ENCODE data around the gene PKHD1. TPM values are rescaled to one million over a fixed set of nuclear protein-coding genes. Genes with fewer than 3 reads are reported as not detected.

The PKHD1 gene
- total and polyA plus RNA-seq, 2 of the 8 experiments (the other 6 are each of a cell fraction or from before 2014, with no cell fraction given), result 0.06 to 0.09 TPM

DNA sequence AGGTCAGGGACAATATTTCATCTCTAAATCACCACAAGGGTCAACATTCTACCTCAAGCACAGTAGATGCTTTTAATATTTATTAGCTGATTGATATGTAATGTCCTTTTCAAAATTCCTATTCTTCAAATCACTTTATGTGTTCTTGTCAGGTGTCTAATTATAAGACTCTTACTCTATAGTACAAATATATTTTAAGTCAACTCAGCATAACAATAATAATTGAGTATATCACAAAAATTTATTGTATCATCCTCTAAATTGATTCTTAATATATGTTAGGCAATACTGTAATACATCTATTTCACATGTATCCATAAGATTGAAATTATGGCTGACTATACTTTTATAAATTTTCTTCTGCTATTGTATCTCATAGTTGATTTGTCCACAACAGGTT, 423.9 kb downstream of the PKHD1 start:
- Histone ChIP-seq H4K8ac (ENCODE audit: extremely low read depth, insufficient read depth, low read length) (no peak overlapping the region), H2BK12ac (ENCODE audit: low read depth, low read length) (no peak overlapping the region), H3K36me3 (ENCODE audit: control insufficient read depth in 2 of 4, insufficient read depth in 4 of 4, low read length in 3 of 4) (no peaks in the 10 kb centered on the region), H3K27me3 (replicated peaks in 1 of 4; ENCODE audit: control insufficient read depth in 3 of 4, extremely low read depth in 1 of 4, insufficient read depth in 3 of 4, low read length in 3 of 4) (no peaks in the 10 kb centered on the region), H4K5ac (ENCODE audit: insufficient read length, low read depth, low read length) (no peak overlapping the region), H3K9ac (replicated peaks in 1 of 4; ENCODE audit: extremely low read depth in 1 of 4, low read depth in 3 of 4, low read length in 3 of 4) (no peak overlapping the region), H3K23me2 (ENCODE audit: low read depth, low read length) (no peaks in the 10 kb centered on the region), H3K79me2 (ENCODE audit: control insufficient read depth in 1 of 2, insufficient read depth in 2 of 2, low read length in 2 of 2) (no peaks in the 10 kb centered on the region), H3K4ac (replicated peaks; ENCODE audit: insufficient read length, low read depth, low read length) (no peak overlapping the region), H3K18ac (ENCODE audit: extremely low read depth, low read length) (no peak overlapping the region), H3K14ac (ENCODE audit: insufficient read length) (no peak overlapping the region), H4K20me1 (replicated peaks in 1 of 2; ENCODE audit: control insufficient read depth in 1 of 2, insufficient read depth in 2 of 2, low read length in 2 of 2) (no peaks in the 10 kb centered on the region), H3K9me3 (ENCODE audit: insufficient read depth in 2 of 2, low read depth in 1 of 2, low read length in 1 of 2) (no peaks in the 10 kb centered on the region), H2BK5ac (ENCODE audit: low read depth, low read length) (no peak overlapping the region), H3K56ac (replicated peaks; ENCODE audit: insufficient read length, low read depth, low read length) (no peak overlapping the region), H3K4me1 (replicated peaks in 1 of 4; ENCODE audit: control insufficient read depth in 3 of 4, insufficient read depth in 4 of 4, low read length in 3 of 4) (no peaks in the 10 kb centered on the region), H2BK20ac (ENCODE audit: low read length) (no peak overlapping the region), H3K27ac (ENCODE audit: low read depth, low read length) (no peak overlapping the region), H3K4me2 (ENCODE audit: insufficient read depth in 1 of 2, low read depth in 2 of 2, low read length in 2 of 2) (no peak overlapping the region), H3K23ac (ENCODE audit: insufficient read length) (no peak overlapping the region), H2BK15ac (ENCODE audit: low read length) (no peak overlapping the region), H4K91ac (replicated peaks; ENCODE audit: insufficient read length, low read length) (no peak overlapping the region), H3K4me3 (ENCODE audit: extremely low read depth in 1 of 4, insufficient read depth in 2 of 4, low read depth in 3 of 4, low read length in 4 of 4) (no peak overlapping the region), H2AK5ac (ENCODE audit: low read depth, low read length) (no peak overlapping the region), H2BK120ac (replicated peaks; ENCODE audit: low read depth, low read length) (no peak overlapping the region), H3K79me1 (ENCODE audit: low read depth, low read length) (no peaks in the 10 kb centered on the region), H2AFZ (ENCODE audit: low read length) (no peak overlapping the region)
- ChIA-PET POLR2A (ENCODE audit: partially characterized antibody) (no interaction called here), CTCF (ENCODE audit: partially characterized antibody) (no interaction called here)
- DNase-seq (ENCODE audit: low read depth in 1 of 2, low spot score in 2 of 2), result no peak
- TF ChIP-seq RBBP5 (IDR thresholded peaks at IDR 0.05; ENCODE audit: borderline replicate concordance, low read depth, low read length) (no peak), NRF1 (IDR thresholded peaks at IDR 0.05; ENCODE audit: low read depth, low read length) (no peak), ZNF274 (IDR thresholded peaks at IDR 0.05; ENCODE audit: borderline replicate concordance, extremely low read depth, low read length) (no peak), SAP30 (IDR thresholded peaks at IDR 0.05; ENCODE audit: insufficient read depth, insufficient replicate concordance, low read length) (no peak), CTBP2 (IDR thresholded peaks at IDR 0.05; ENCODE audit: borderline replicate concordance, insufficient read depth, insufficient read length, low read length) (no peak), ASH2L (IDR thresholded peaks at IDR 0.05; ENCODE audit: low read length) (no peak), HDAC2 (IDR thresholded peaks at IDR 0.05; ENCODE audit: borderline replicate concordance in 1 of 2, low read depth in 2 of 2, low read length in 2 of 2) (no peak), YY1 (IDR thresholded peaks at IDR 0.05; ENCODE audit: low read depth, low read length) (no peak)
- no peak for FAIRE-seq

Data from H1 (cell line).